ENCODE measurements around the gene TSPAN15. TPM values are rescaled to one million over a fixed set of nuclear protein-coding genes. Genes with fewer than 3 reads are reported as not detected.

Gene TSPAN15
- 10 to 100 TPM in 3 of 8 experiments, 1 to 10 TPM in 5; 3.1 to 60.5 (median 6.6) TPM for total RNA-seq

- H3K27ac ChIP-seq = no peak within 1 kb of the TSS
- peak within 1 kb of the TSS; percentile 49 to 78 (median 69) for H3K4me3 ChIP-seq
- in situ Hi-C loops (cut with MboI; ENCODE audit: low pct_unique_long_range_greater_than_20kb in 2 of 9, low sequenced_read_pairs in 9 of 9, unreplicated experiment in 9 of 9) = no loop called here
- H3K4me1 ChIP-seq (replicated peaks in 1 of 2) = no peaks in the 10 kb centered on the region
- WGBS, 10 experiments = 0 to 20% methylated on average over 2 to 5 of the region's 45 CpGs; no CpG with 5 or more reads in 8 of the 10 experiments
- ATAC-seq (replicated peaks in 6 of 8) = peak; percentile 82 to 99 (median 97)
Observed at GRCh38 chr10:69451209-69451783, at the start of gene TSPAN15. TSPAN15 (plus strand) TSS chr10:69451465; CDS start chr10:69451595, 130 bp downstream.

DNA sequence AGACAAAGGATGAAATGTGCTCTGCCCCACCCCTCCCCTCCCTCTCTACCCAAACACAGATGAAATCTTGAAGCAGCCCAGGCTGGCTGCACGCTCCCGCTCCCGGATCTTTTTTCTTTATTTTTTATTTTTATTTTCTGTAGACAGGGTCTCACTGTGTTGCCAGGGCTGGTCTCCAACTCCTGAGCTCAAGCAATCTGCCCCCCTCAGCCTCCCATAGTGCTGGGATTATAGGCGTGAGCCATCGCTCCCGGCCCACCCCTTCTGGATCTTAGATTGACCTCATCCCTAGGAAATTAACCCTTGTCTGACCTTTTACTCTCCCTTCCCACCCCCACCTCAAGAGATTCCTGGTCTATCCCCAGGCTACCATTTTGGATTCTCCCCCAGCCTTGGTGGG, 48.9 kb upstream of the TSPAN15 start:
- peaks cover 12% of the 10 kb centered on the region in 2 donors for H3K4me1 ChIP-seq (replicated peaks in 1 of 2)
- no peak overlapping the region for H3K4me3 ChIP-seq
- in situ Hi-C loops (cut with MboI; ENCODE audit: low pct_unique_long_range_greater_than_20kb in 2 of 9, low sequenced_read_pairs in 9 of 9, unreplicated experiment in 9 of 9) = loop anchor here in 5 of 9 experiments (10.0 to 25.0 kb wide), 3 partner anchors 168 to 390 kb away; partner anchors contain the start of gene FAM241B (in 4 of the 5)
- H3K27ac ChIP-seq = no peak overlapping the region
- no peak for ATAC-seq (replicated peaks in 6 of 8)
- 100% methylated on average over 1 of the region's 6 CpGs; no CpG with 5 or more reads in 9 of the 10 experiments for WGBS, 10 experiments

DNA sequence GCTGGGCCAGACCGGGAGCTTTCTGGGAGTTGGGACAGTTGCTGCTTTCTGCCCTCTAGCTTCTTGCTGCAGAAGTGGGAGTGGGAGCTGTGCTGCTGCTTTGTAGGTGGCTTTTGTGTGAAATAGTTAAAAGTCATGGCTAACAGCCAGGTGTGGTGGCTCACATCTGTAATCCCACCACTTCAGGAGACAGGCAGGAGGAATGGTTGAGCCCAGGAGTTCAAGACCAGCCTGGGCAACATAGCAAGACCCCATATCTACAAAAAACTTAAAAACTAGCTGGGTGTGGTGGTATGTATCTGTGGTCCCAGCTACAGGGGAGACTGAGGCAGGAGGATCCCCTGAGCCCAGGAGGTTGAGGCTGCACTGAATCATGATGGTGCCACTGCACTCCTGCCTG, 48.2 kb upstream of the TSPAN15 start:
- WGBS, 10 experiments = no CpG with 5 or more reads among the region's 1 CpG

GRCh38 chr10:69403519-69403918, 47.7 kb upstream of the TSPAN15 start:
- in situ Hi-C loops (cut with MboI; ENCODE audit: low pct_unique_long_range_greater_than_20kb in 2 of 9, low sequenced_read_pairs in 9 of 9, unreplicated experiment in 9 of 9) = loop anchor here in 5 of 9 experiments (10.0 to 25.0 kb wide), 3 partner anchors 169 to 391 kb away; partner anchors contain the start of gene FAM241B (in 4 of the 5)
- peaks cover 12% of the 10 kb centered on the region in 2 donors for H3K4me1 ChIP-seq (replicated peaks in 1 of 2)
- WGBS, 10 experiments = 17 to 100% (median 76%) methylated on average over 1 to 3 of the region's 3 CpGs
- no peak overlapping the region for H3K27ac ChIP-seq
- H3K4me3 ChIP-seq = no peak overlapping the region
- ATAC-seq (replicated peaks in 6 of 8) = peak in 1 of 8 experiments; percentile 14

More for the DNA sequence above, 48.2 kb upstream of the TSPAN15 start:
- H3K27ac ChIP-seq = no peak overlapping the region
- no peak for ATAC-seq (replicated peaks in 6 of 8)
- no peak overlapping the region for H3K4me3 ChIP-seq
- H3K4me1 ChIP-seq (replicated peaks in 1 of 2) = peaks cover 12% of the 10 kb centered on the region in 2 donors
- in situ Hi-C loops (cut with MboI; ENCODE audit: low pct_unique_long_range_greater_than_20kb in 2 of 9, low sequenced_read_pairs in 9 of 9, unreplicated experiment in 9 of 9) = loop anchor here in 5 of 9 experiments (10.0 to 25.0 kb wide), 3 partner anchors 168 to 391 kb away; partner anchors contain the start of gene FAM241B (in 4 of the 5)

GRCh38 chr10:69404786-69405185, 46.5 kb upstream of the TSPAN15 start:
- no peak overlapping the region for H3K4me3 ChIP-seq
- no peak overlapping the region for H3K27ac ChIP-seq
- in situ Hi-C loops (cut with MboI; ENCODE audit: low pct_unique_long_range_greater_than_20kb in 2 of 9, low sequenced_read_pairs in 9 of 9, unreplicated experiment in 9 of 9) = loop anchor here in 5 of 9 experiments (10.0 to 25.0 kb wide), 3 partner anchors 170 to 392 kb away; partner anchors contain the start of gene FAM241B (in 4 of the 5)
- 80 to 100% (median 99%) methylated on average over 1 to 6 of the region's 10 CpGs; no CpG with 5 or more reads in 6 of the 10 experiments for WGBS, 10 experiments
- peaks cover 16 to 18% of the 10 kb centered on the region in 2 donors for H3K4me1 ChIP-seq (replicated peaks in 1 of 2)
- ATAC-seq (replicated peaks in 6 of 8) = no peak

DNA sequence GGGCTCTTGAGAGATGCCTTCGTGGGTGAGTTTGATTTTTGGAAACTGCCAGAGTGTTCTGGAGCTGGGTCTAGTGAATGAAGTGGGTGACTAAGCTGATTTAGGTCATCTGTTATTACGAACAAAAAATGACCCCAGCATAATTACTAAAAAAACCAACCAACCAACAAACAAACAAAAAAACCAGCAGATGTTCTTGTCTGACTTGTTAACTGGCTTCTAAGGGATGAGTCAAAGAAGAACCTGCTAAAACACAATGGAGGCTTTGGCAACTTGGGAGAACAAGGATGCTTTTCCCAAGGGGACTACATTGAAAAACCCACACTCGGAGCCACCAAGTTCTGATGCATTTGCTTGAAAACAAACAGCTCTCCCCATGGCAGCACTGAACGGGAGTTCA, 46.0 kb upstream of the TSPAN15 start:
- ATAC-seq (replicated peaks in 6 of 8) = no peak
- 20 to 93% (median 61%) methylated on average over 1 to 3 of the region's 4 CpGs; no CpG with 5 or more reads in 1 of the 10 experiments for WGBS, 10 experiments
- Histone ChIP-seq H3K27ac (no peak overlapping the region), H3K4me3 (no peak overlapping the region), H3K4me1 (replicated peaks in 1 of 2) (peaks cover 16 to 18% of the 10 kb centered on the region in 2 donors)
- in situ Hi-C loops (cut with MboI; ENCODE audit: low pct_unique_long_range_greater_than_20kb in 2 of 9, low sequenced_read_pairs in 9 of 9, unreplicated experiment in 9 of 9) = loop anchor here in 5 of 9 experiments (10.0 to 25.0 kb wide), 3 partner anchors 170 to 393 kb away; partner anchors contain the start of gene FAM241B (in 4 of the 5)

DNA sequence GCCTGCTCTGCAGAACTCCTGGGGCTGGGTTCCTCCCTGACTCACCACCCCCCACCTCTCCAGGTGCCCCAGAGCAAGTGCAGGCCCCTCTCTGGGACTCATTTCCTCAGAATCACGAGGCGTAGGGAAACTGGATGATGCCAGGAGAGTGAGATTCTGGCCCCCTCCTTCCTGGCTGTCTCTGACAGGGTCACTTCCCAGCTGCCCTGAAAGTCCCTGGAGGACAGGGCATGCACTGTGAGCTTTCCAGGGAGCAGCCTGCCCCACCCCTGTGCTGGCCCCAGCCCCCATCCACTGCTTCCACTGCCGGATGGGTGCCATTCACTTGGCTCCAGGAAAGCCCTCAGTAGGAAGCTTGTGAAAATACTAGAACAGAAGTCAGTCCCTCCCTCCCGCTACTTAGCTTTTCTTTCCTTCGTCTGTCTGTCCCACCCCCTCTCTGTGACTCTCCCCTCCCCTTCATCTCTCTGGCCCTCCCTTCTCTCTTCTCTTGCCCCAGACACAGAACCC, 44.9 kb upstream of the TSPAN15 start:
- peak in 7 of 8 experiments; percentile 3 to 81 (median 69) for ATAC-seq (replicated peaks in 6 of 8)
- in situ Hi-C loops (cut with MboI; ENCODE audit: low pct_unique_long_range_greater_than_20kb in 2 of 9, low sequenced_read_pairs in 9 of 9, unreplicated experiment in 9 of 9) = loop anchor here in 5 of 9 experiments (10.0 to 25.0 kb wide), 3 partner anchors 172 to 394 kb away; partner anchors contain the start of gene FAM241B (in 4 of the 5)
- Histone ChIP-seq H3K4me1 (replicated peaks in 1 of 2) (peaks cover 16 to 18% of the 10 kb centered on the region in 2 donors), H3K4me3 (no peak overlapping the region), H3K27ac (peak overlapping the region in 1 of 2 donors; percentile 51)
- WGBS, 10 experiments = 20% methylated on average over 1 of the region's 5 CpGs; no CpG with 5 or more reads in 9 of the 10 experiments

DNA sequence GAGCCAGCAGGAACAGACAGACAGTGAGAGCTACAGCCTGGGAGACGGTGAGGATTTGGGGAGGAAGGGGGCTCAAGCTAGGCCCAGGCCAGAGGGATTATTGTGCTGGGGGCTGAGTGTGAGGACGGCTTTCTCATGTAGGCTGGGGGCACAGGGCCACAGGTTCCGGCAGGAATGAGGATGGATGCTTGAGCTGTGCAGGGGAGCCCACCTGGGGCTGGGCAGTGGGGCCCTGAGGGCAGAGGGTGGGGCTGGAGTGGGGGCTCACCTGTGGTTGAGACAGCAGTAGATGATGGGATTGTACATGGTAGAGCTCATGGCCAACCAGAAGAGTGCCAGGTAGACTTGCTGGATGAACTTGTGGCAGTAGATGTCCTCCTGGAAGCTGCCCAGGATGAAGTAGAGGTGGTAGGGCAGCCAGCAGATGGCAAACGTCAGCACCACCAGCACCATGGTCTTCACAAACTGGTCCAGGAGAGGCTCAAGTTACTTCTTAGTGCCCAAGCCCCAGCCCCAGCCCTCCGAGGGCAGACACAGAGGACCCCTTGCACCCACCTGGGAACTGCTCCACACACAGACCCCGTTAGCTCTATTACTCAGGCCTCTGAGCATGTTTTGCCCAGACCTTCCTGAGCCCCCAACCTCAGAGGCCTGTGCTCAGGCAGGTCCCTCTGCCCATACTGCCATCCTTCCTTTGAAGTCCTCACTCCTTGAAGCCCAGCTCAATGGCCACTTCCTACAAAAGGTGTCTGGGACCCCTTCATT, 44.3 kb upstream of the TSPAN15 start:
- Histone ChIP-seq H3K27ac (peak overlapping the region in 1 of 2 donors; percentile 51), H3K4me3 (no peak overlapping the region), H3K4me1 (replicated peaks in 1 of 2) (peaks cover 16 to 18% of the 10 kb centered on the region in 2 donors)
- in situ Hi-C loops (cut with MboI; ENCODE audit: low pct_unique_long_range_greater_than_20kb in 2 of 9, low sequenced_read_pairs in 9 of 9, unreplicated experiment in 9 of 9) = loop anchor here in 5 of 9 experiments (10.0 to 25.0 kb wide), 3 partner anchors 172 to 395 kb away; partner anchors contain the start of gene FAM241B (in 4 of the 5)
- WGBS, 10 experiments = 40 to 100% (median 63%) methylated on average over 1 to 2 of the region's 6 CpGs; no CpG with 5 or more reads in 6 of the 10 experiments
- no peak for ATAC-seq (replicated peaks in 6 of 8)

DNA sequence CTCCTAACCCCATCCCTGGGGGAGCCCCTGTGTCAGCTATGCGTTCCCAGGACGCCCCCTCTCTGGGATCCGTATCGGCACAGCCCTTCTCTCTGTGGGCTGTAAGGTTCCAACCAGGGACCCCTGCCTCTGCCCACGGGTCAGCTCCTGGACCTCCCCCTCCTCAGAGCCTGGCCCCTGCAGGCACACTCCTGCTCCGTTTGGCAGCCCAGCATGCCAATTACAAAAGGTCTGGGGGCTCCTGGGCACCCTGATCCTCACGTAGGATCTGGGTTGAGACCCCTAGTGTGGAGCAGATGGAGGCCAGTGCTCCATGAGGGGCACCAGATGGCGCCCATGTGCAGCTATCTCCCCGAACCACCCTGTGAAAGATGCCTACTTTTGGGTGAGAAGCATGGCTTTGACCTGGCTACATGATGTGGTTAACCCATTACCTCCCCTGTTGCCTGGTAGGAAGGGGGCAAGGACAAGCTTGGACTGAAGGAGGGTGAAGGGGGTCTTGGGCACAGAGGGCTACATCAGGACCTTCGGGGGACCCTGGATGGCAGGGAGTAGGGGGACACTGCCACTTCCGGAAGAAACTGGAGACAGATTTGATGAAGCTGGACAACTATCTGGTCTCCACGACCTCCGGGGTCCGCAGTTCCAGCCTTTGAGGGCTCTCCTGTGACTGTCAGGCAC, 43.5 kb upstream of the TSPAN15 start:
- 70 to 94% (median 81%) methylated on average over 1 to 5 of the region's 14 CpGs; no CpG with 5 or more reads in 4 of the 10 experiments for WGBS, 10 experiments
- no peak for ATAC-seq (replicated peaks in 6 of 8)
- Histone ChIP-seq H3K27ac (no peak overlapping the region), H3K4me1 (replicated peaks in 1 of 2) (peaks cover 16 to 18% of the 10 kb centered on the region in 2 donors), H3K4me3 (no peak overlapping the region)
- in situ Hi-C loops (cut with MboI; ENCODE audit: low pct_unique_long_range_greater_than_20kb in 2 of 9, low sequenced_read_pairs in 9 of 9, unreplicated experiment in 9 of 9) = loop anchor here in 5 of 9 experiments (10.0 to 25.0 kb wide), 3 partner anchors 173 to 395 kb away; partner anchors contain the start of gene FAM241B (in 4 of the 5)

- H3K4me1 ChIP-seq (replicated peaks in 1 of 2) = peaks cover 18 to 20% of the 10 kb centered on the region in 2 donors
- ATAC-seq (replicated peaks in 6 of 8) = peak; percentile 66 to 88 (median 81)
- in situ Hi-C loops (cut with MboI; ENCODE audit: low pct_unique_long_range_greater_than_20kb in 2 of 9, low sequenced_read_pairs in 9 of 9, unreplicated experiment in 9 of 9) = loop anchor here in 5 of 9 experiments (10.0 to 25.0 kb wide), 3 partner anchors 174 to 396 kb away; partner anchors contain the start of gene FAM241B (in 4 of the 5)
- WGBS, 10 experiments = 0 to 60% (median 10%) methylated on average over 1 to 8 of the region's 64 CpGs; no CpG with 5 or more reads in 3 of the 10 experiments
- H3K27ac ChIP-seq = peak overlapping the region in 1 of 2 donors; percentile 22
- peak overlapping the region; percentile 24 to 37 (median 31) for H3K4me3 ChIP-seq
Observed at GRCh38 chr10:69408318-69409175, 42.7 kb upstream of the TSPAN15 start.

- peaks cover 18 to 20% of the 10 kb centered on the region in 2 donors for H3K4me1 ChIP-seq (replicated peaks in 1 of 2)
- ATAC-seq (replicated peaks in 6 of 8) = peak in 2 of 8 experiments; percentile 7 to 11
- in situ Hi-C loops (cut with MboI; ENCODE audit: low pct_unique_long_range_greater_than_20kb in 2 of 9, low sequenced_read_pairs in 9 of 9, unreplicated experiment in 9 of 9) = loop anchor here in 5 of 9 experiments (10.0 to 25.0 kb wide), 3 partner anchors 174 to 397 kb away; partner anchors contain the start of gene FAM241B (in 4 of the 5)
- H3K27ac ChIP-seq = peak overlapping the region in 1 of 2 donors; percentile 22
- peak overlapping the region; percentile 24 to 37 (median 31) for H3K4me3 ChIP-seq
- WGBS, 10 experiments = 7 to 76% (median 60%) methylated on average over 4 to 6 of the region's 7 CpGs; no CpG with 5 or more reads in 7 of the 10 experiments
Observed at GRCh38 chr10:69409176-69409495, 42.1 kb upstream of the TSPAN15 start.
